Naive B cell (primary cell): Measurements from ENCODE around the gene SHC3. TPM values are rescaled to one million over a fixed set of nuclear protein-coding genes. Genes with fewer than 3 reads are reported as not detected.

Experiments used
- ATAC-seq, 2 donors: fragments of 150-1000 bp; cut with Tn5 transposase; 2 replicates each; pipeline ENCODE4 v1.10.0; 2021; ENCODE audit warnings: low read depth in 2 of 2, mild to moderate bottlenecking in 2 of 2, moderate library complexity in 2 of 2
- DNase-seq: peaks from one replicate; pipeline ENCODE4 v3.0.0; 2022
- H3K27ac Mint-ChIP-seq, 6 donors: one replicate each; pipeline ENCODE4 v1.8.0; 2020 to 2022; ENCODE audit warnings: mild to moderate bottlenecking in 6 of 6, mixed read lengths in 6 of 6, moderate library complexity in 5 of 6, inconsistent platforms in 2 of 6
- H3K27me3 Mint-ChIP-seq, 3 donors: one replicate each; pipeline ENCODE4 v1.8.0; 2021 to 2022; ENCODE audit warnings: mixed read lengths in 3 of 3, mild to moderate bottlenecking in 1 of 3
- H3K36me3 Mint-ChIP-seq, 2 donors: one replicate each; pipeline ENCODE4 v1.8.0; 2020 to 2022; ENCODE audit warnings: mixed read lengths in 2 of 2, inconsistent platforms in 1 of 2, mild to moderate bottlenecking in 1 of 2
- H3K4me1 Mint-ChIP-seq, 3 donors: one replicate each; pipeline ENCODE4 v1.8.0; 2020 to 2022; ENCODE audit warnings: mixed read lengths in 3 of 3, inconsistent platforms in 1 of 3, mild to moderate bottlenecking in 1 of 3, moderate library complexity in 1 of 3
- H3K4me3 Mint-ChIP-seq, 8 donors: one replicate each; pipeline ENCODE4 v1.8.0; 2020 to 2022; ENCODE audit warnings: mild to moderate bottlenecking in 8 of 8, mixed read lengths in 8 of 8, moderate library complexity in 8 of 8, inconsistent platforms in 2 of 8
- H3K9me3 Mint-ChIP-seq, 7 donors: one replicate each; pipeline ENCODE4 v1.8.0; 2020 to 2022; ENCODE audit warnings: mixed read lengths in 7 of 7, mild to moderate bottlenecking in 5 of 7, inconsistent platforms in 2 of 7, moderate library complexity in 1 of 7
- polyA plus RNA-seq, 6 donors: library from polyadenylated mRNA; unstranded; fragments of 300-500 nt; fragmentation: Illumina TruSeq; gene quantifications; one replicate each; pipeline ENCODE4 v1.2.3, GENCODE V29; 2021; ENCODE audit warnings: low read depth in 6 of 6

SHC3 gene
- polyA plus RNA-seq, 6 donors from 2014 or later = 0.04 to 0.24 TPM; not detected in 4

- no peak for DNase-seq
- H3K4me1 Mint-ChIP-seq = peaks cover 0 to 4% (median 0%) of the 10 kb centered on the region in 3 donors
- H3K4me3 Mint-ChIP-seq = no peak overlapping the region
- H3K27me3 Mint-ChIP-seq = peaks cover 4 to 23% (median 21%) of the 10 kb centered on the region in 3 donors
- peak overlapping the region in 1 of 6 donors; percentile 6 for H3K27ac Mint-ChIP-seq
- no peaks in the 10 kb centered on the region for H3K36me3 Mint-ChIP-seq
- no peak for ATAC-seq
- H3K9me3 Mint-ChIP-seq = peaks cover 0 to 3% (median 0%) of the 10 kb centered on the region in 7 donors
Observed at GRCh38 chr9:89011683-89012082, 166.9 kb downstream of the SHC3 start.

- ATAC-seq (no peak), DNase-seq (no peak)
- Mint-ChIP-seq H3K4me1 (peaks cover 0 to 4% (median 0%) of the 10 kb centered on the region in 3 donors), H3K4me3 (no peak overlapping the region), H3K9me3 (no peaks in the 10 kb centered on the region), H3K27me3 (peaks cover 2 to 21% (median 21%) of the 10 kb centered on the region in 3 donors), H3K27ac (no peak overlapping the region), H3K36me3 (no peaks in the 10 kb centered on the region)
Observed at GRCh38 chr9:89010526-89011111, 168.0 kb downstream of the SHC3 start.

- Mint-ChIP-seq H3K4me1 (peaks cover 0 to 4% (median 0%) of the 10 kb centered on the region in 3 donors), H3K9me3 (no peaks in the 10 kb centered on the region), H3K27me3 (peaks cover 0 to 21% (median 17%) of the 10 kb centered on the region in 3 donors), H3K36me3 (no peaks in the 10 kb centered on the region), H3K27ac (no peak overlapping the region), H3K4me3 (no peak overlapping the region)
- ATAC-seq (no peak), DNase-seq (no peak)
Observed at GRCh38 chr9:89010056-89010455, 168.6 kb downstream of the SHC3 start.

DNA sequence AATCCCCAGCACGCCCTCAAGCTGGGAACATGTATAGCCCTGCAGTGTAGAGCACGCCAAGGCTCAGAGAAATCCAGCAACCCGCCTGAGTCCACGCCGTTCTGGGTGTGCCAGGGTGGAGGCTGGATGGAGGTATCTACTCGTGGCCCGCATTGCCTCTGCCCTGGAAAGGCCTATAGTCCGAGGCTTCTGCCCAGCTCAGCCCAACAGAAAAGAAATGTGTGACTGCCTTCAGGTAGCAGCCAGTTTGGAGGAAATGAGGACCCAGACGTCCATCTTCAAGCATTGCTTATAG, 169.1 kb downstream of the SHC3 start:
- Mint-ChIP-seq H3K4me1 (peaks cover 0 to under 1% (median 0%) of the 10 kb centered on the region in 3 donors), H3K36me3 (no peaks in the 10 kb centered on the region), H3K4me3 (no peak overlapping the region), H3K27ac (no peak overlapping the region), H3K9me3 (no peaks in the 10 kb centered on the region), H3K27me3 (peaks cover 0 to 16% (median 14%) of the 10 kb centered on the region in 3 donors)
- ATAC-seq (no peak), DNase-seq (no peak)

GRCh38 chr9:89008744-89009545, 169.7 kb downstream of the SHC3 start:
- Mint-ChIP-seq H3K27me3 (peaks cover 0 to 11% (median 10%) of the 10 kb centered on the region in 3 donors), H3K36me3 (no peaks in the 10 kb centered on the region), H3K4me3 (peak overlapping the region in 1 of 8 donors; percentile 31), H3K9me3 (no peaks in the 10 kb centered on the region), H3K27ac (no peak overlapping the region), H3K4me1 (no peaks in the 10 kb centered on the region)
- ATAC-seq = no peak
- no peak for DNase-seq

DNA sequence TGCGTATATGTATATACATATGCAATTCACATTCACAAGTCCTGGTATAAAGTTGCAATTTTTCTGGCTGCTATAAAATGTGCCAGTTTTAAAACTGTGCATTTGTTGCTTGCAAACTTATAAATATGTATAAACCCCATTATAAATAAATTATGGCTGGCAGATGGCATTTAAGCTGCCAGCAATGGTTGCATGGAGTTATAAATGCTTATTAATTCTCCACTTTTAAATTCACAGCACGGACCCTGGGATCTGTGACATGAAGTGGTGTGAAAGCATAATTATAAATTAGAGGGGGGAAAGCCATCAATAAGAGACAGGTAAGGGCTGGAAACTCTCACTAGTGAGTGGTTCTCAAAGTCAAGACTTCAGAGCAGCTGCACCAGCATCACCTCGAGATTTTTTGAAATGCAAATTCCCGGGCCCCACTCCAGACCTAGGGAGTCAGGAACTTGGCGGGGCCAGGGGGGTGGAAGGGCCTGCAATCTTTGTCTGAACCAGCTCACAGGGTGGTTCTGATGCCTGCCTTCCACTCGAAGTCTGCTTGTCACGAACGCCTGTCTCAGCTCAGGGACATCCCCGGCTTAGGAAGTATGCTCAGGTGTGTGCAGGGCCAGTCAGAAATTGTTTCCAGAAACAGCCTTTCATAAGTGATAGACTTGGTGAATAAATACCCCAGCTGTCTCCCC, 170.4 kb downstream of the SHC3 start:
- peaks cover 0 to 8% (median 4%) of the 10 kb centered on the region in 3 donors for H3K27me3 Mint-ChIP-seq
- H3K9me3 Mint-ChIP-seq = no peaks in the 10 kb centered on the region
- no peaks in the 10 kb centered on the region for H3K4me1 Mint-ChIP-seq
- peak overlapping the region in 1 of 8 donors; percentile 31 for H3K4me3 Mint-ChIP-seq
- no peak for ATAC-seq
- no peak overlapping the region for H3K27ac Mint-ChIP-seq
- no peak for DNase-seq
- H3K36me3 Mint-ChIP-seq = no peaks in the 10 kb centered on the region

- peak overlapping the region in 1 of 8 donors; percentile 65 for H3K4me3 Mint-ChIP-seq
- no peak for DNase-seq
- H3K27me3 Mint-ChIP-seq = peaks cover 3 to 16% (median 13%) of the 10 kb centered on the region in 3 donors
- H3K36me3 Mint-ChIP-seq = no peaks in the 10 kb centered on the region
- no peaks in the 10 kb centered on the region for H3K4me1 Mint-ChIP-seq
- H3K27ac Mint-ChIP-seq = no peak overlapping the region
- no peak for ATAC-seq
- no peaks in the 10 kb centered on the region for H3K9me3 Mint-ChIP-seq
Observed at GRCh38 chr9:89006996-89007967, 171.3 kb downstream of the SHC3 start.

GRCh38 chr9:89006267-89006666, 172.4 kb downstream of the SHC3 start:
- H3K36me3 Mint-ChIP-seq = no peaks in the 10 kb centered on the region
- peaks cover 3 to 26% (median 23%) of the 10 kb centered on the region in 3 donors for H3K27me3 Mint-ChIP-seq
- ATAC-seq (no peak), DNase-seq (no peak)
- H3K4me1 Mint-ChIP-seq = peaks cover under 1 to 4% (median under 1%) of the 10 kb centered on the region in 3 donors
- no peak overlapping the region for H3K27ac Mint-ChIP-seq
- H3K4me3 Mint-ChIP-seq = no peak overlapping the region
- H3K9me3 Mint-ChIP-seq = no peaks in the 10 kb centered on the region

- Mint-ChIP-seq H3K27me3 (peaks cover 10 to 30% (median 28%) of the 10 kb centered on the region in 3 donors), H3K9me3 (no peaks in the 10 kb centered on the region), H3K4me1 (peaks cover 7 to 9% (median 7%) of the 10 kb centered on the region in 3 donors), H3K36me3 (no peaks in the 10 kb centered on the region), H3K27ac (no peak overlapping the region), H3K4me3 (no peak overlapping the region)
- ATAC-seq (no peak), DNase-seq (no peak)
Observed at GRCh38 chr9:89005323-89005722, 173.3 kb downstream of the SHC3 start.

DNA sequence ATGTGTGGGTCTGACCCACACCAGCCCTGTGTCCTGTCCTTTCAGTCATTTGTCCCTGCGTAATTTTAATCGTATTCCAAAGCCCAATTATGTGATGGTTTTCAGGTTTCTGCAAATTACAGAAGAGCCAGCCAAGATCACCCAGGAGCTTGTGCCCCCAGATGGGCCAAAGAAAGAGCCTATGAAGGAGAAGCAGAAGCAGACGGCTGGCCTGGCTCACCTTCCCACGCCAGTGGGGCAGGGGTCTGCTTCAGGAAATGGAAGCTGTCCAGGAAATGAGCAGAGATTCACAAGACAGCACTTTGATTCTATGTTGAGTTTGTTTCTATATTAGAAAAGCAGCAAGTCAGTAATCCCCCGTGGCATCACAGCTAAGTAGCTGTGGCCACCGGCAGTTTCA, 175.6 kb downstream of the SHC3 start:
- H3K4me1 Mint-ChIP-seq = peaks cover 7 to 9% (median 7%) of the 10 kb centered on the region in 3 donors
- no peak for ATAC-seq
- H3K27ac Mint-ChIP-seq = no peak overlapping the region
- peak overlapping the region in 1 of 8 donors; percentile 64 for H3K4me3 Mint-ChIP-seq
- DNase-seq = no peak
- H3K27me3 Mint-ChIP-seq = peaks cover 13 to 28% (median 26%) of the 10 kb centered on the region in 3 donors
- H3K36me3 Mint-ChIP-seq = no peaks in the 10 kb centered on the region
- H3K9me3 Mint-ChIP-seq = peaks cover 0 to 1% (median 0%) of the 10 kb centered on the region in 7 donors

DNA sequence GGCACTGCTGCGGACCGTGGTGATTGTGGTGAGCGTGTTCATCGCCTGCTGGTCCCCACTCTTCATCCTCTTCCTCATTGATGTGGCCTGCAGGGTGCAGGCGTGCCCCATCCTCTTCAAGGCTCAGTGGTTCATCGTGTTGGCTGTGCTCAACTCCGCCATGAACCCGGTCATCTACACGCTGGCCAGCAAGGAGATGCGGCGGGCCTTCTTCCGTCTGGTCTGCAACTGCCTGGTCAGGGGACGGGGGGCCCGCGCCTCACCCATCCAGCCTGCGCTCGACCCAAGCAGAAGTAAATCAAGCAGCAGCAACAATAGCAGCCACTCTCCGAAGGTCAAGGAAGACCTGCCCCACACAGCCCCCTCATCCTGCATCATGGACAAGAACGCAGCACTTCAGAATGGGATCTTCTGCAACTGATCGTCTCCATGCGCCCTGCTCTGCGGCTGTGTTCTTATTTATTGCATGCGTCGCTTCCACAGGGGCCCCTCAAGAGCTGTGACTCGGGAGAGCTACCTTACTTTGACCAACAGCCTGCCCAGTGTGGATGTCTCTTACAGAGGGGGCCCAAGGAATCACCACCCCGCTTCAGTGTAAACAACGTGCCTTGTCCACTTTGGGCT, 176.6 kb downstream of the SHC3 start:
- peaks cover 7 to 9% (median 7%) of the 10 kb centered on the region in 3 donors for H3K4me1 Mint-ChIP-seq
- no peak overlapping the region for H3K4me3 Mint-ChIP-seq
- H3K36me3 Mint-ChIP-seq = no peaks in the 10 kb centered on the region
- DNase-seq (no peak), ATAC-seq (no peak)
- peaks cover 13 to 26% (median 20%) of the 10 kb centered on the region in 3 donors for H3K27me3 Mint-ChIP-seq
- peak overlapping the region in 1 of 6 donors; percentile 80 for H3K27ac Mint-ChIP-seq
- peaks cover 0 to 1% (median 0%) of the 10 kb centered on the region in 7 donors for H3K9me3 Mint-ChIP-seq
